SIG-M5 treated with dmso at 0.1 percent for 504 hours (cell line): ENCODE results near the gene SLC8A2.

Experiments
- DNase-seq: peaks from one replicate; lab custom pipeline; 2025; ENCODE audit not compliant: unreplicated experiment; lab: John Stamatoyannopoulos, UW

Gene SLC8A2

GRCh38 chr19:47471733-47472457 lies at the start of gene SLC8A2:
Gene SLC8A2, minus strand, starts transcription at chr19:47471893. Its CDS starts 5,490 bp downstream, at chr19:47466403.
- DNase-seq: peak; percentile 46

GRCh38 chr19:47520839-47521238 lies 49.1 kb upstream of the SLC8A2 start:
- no peak for DNase-seq

- DNase-seq: no peak
These were observed 48.7 kb upstream of the SLC8A2 start for GRCh38 chr19:47520343-47520806.

- no peak for DNase-seq
These were observed 47.2 kb upstream of the SLC8A2 start for GRCh38 chr19:47518854-47519253.

GRCh38 chr19:47518139-47518538 lies 46.4 kb upstream of the SLC8A2 start:
- no peak for DNase-seq

GRCh38 chr19:47514869-47515588 lies 43.3 kb upstream of the SLC8A2 start, which contains the start of gene NAPA:
Gene NAPA, minus strand, starts transcription at chr19:47515063. Its CDS starts 123 bp downstream, at chr19:47514940.
- peak; percentile 99 for DNase-seq

- DNase-seq: no peak
These were observed 42.6 kb upstream of the SLC8A2 start for GRCh38 chr19:47514151-47514868.

- no peak for DNase-seq
These were observed 41.2 kb upstream of the SLC8A2 start for GRCh38 chr19:47512948-47513319.

- DNase-seq: peak; percentile 14
These were observed 40.7 kb upstream of the SLC8A2 start for GRCh38 chr19:47512183-47512947.

- DNase-seq: no peak
These were observed 40.0 kb upstream of the SLC8A2 start for GRCh38 chr19:47511681-47512080.

- DNase-seq: no peak
These were observed 39.4 kb upstream of the SLC8A2 start for GRCh38 chr19:47511128-47511517.

GRCh38 chr19:47510516-47511127 lies 38.9 kb upstream of the SLC8A2 start:
- no peak for DNase-seq

GRCh38 chr19:47509973-47510372 lies 38.3 kb upstream of the SLC8A2 start:
- no peak for DNase-seq

GRCh38 chr19:47509170-47509847 lies 37.6 kb upstream of the SLC8A2 start:
- DNase-seq: no peak

- DNase-seq: no peak
These were observed 37.0 kb upstream of the SLC8A2 start for GRCh38 chr19:47508721-47509120.

GRCh38 chr19:47507924-47508553 lies 36.3 kb upstream of the SLC8A2 start:
- no peak for DNase-seq

- DNase-seq: no peak
These were observed 35.3 kb upstream of the SLC8A2 start for GRCh38 chr19:47507012-47507411.

- DNase-seq: no peak
These were observed 34.8 kb upstream of the SLC8A2 start for GRCh38 chr19:47506459-47506858.

GRCh38 chr19:47505506-47505905 lies 33.8 kb upstream of the SLC8A2 start:
- no peak for DNase-seq

- DNase-seq: no peak
These were observed 32.1 kb upstream of the SLC8A2 start for GRCh38 chr19:47503826-47504150.
